ENCODE data around the gene IL16.

Gene IL16

DNA sequence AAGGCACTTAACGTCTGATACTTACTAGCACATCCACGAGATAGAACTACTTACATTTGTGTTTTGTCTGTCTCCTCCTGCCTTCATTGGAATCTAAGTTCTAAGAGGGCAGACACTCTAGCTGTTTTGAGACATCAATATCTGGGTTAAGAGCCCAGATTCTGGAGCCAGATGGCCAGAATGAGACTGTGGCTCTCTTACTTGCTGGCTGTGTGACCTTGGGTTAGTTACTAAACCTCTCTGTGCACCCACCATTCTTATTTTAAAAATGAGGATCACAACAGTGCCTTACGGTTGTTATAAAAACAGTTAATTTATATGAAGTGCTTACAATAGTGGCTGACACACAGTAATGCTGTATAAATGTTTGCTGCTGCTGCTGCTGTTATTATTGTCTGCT lies 119.6 kb downstream of the IL16 start:
- no peaks in the 10 kb centered on the region for H3K9me3 ChIP-seq (ENCODE audit: control insufficient read depth, low read length)
- no peaks in the 10 kb centered on the region for H3K27me3 ChIP-seq (replicated peaks; ENCODE audit: control insufficient read depth, insufficient read depth, low read length, poor library complexity, severe bottlenecking)
- peaks cover 7% of the 10 kb centered on the region for H3K4me1 ChIP-seq (ENCODE audit: control insufficient read depth, insufficient read depth, low read length, poor library complexity, severe bottlenecking)
- DNase-seq, result no peak
- H3K27ac ChIP-seq (ENCODE audit: insufficient read depth, low read length, poor library complexity, severe bottlenecking), result no peak overlapping the region
- H3K4me3 ChIP-seq (ENCODE audit: insufficient read depth, low read depth, low read length, poor library complexity, severe bottlenecking), result no peak overlapping the region
- H3K36me3 ChIP-seq (ENCODE audit: control insufficient read depth, insufficient read depth, low read length), result peaks cover 9% of the 10 kb centered on the region

DNA sequence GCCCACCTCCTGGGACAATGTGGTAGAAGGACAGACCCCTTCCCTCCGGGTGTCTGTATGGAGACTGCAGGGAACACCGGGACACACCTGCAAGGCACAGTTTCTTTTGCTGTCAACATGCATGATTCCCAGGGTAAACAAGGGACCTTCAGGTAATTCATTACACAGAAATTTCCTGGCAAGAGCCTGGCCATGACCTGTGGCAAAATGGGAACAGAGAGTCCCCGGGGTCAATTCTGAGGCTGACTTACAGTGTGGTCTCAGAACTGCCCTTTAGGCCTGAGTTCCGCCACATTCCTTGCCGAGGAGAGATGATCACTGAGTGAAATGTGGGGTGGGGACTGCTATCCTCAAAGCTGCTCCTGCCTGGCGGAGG lies 121.0 kb downstream of the IL16 start:
- H3K4me1 ChIP-seq (ENCODE audit: control insufficient read depth, insufficient read depth, low read length, poor library complexity, severe bottlenecking), result peaks cover 7% of the 10 kb centered on the region
- peaks cover 9% of the 10 kb centered on the region for H3K36me3 ChIP-seq (ENCODE audit: control insufficient read depth, insufficient read depth, low read length)
- no peaks in the 10 kb centered on the region for H3K9me3 ChIP-seq (ENCODE audit: control insufficient read depth, low read length)

DNA sequence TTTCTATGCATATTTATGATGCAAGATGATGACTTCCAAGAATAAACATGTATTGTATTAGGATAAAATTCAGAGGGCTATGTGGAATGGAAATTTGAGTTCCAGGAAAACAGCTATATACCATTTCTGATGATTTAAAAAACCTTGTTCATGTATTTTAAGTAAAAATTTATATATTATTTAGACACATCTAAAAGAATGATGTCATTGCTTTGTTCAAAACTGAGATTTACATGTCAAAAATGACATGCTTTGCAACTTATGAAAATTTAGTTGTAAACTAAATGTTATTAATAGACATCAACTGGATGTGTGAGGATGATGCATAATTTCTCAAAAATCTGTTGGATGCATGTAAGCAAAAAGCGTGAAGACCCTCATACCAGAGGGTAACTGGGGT lies 125.0 kb downstream of the IL16 start:
- no peak overlapping the region for H3K4me3 ChIP-seq (ENCODE audit: insufficient read depth, low read depth, low read length, poor library complexity, severe bottlenecking)
- no peak for DNase-seq
- H3K27ac ChIP-seq (ENCODE audit: insufficient read depth, low read length, poor library complexity, severe bottlenecking), result no peak overlapping the region
- no peaks in the 10 kb centered on the region for H3K9me3 ChIP-seq (ENCODE audit: control insufficient read depth, low read length)
- no peaks in the 10 kb centered on the region for H3K4me1 ChIP-seq (ENCODE audit: control insufficient read depth, insufficient read depth, low read length, poor library complexity, severe bottlenecking)
- peaks cover 9% of the 10 kb centered on the region for H3K36me3 ChIP-seq (ENCODE audit: control insufficient read depth, insufficient read depth, low read length)
- no peaks in the 10 kb centered on the region for H3K27me3 ChIP-seq (replicated peaks; ENCODE audit: control insufficient read depth, insufficient read depth, low read length, poor library complexity, severe bottlenecking)

More for the DNA sequence above, 121.0 kb downstream of the IL16 start:
- no peak for DNase-seq
- Histone ChIP-seq H3K4me3 (ENCODE audit: insufficient read depth, low read depth, low read length, poor library complexity, severe bottlenecking) (no peak overlapping the region), H3K27me3 (replicated peaks; ENCODE audit: control insufficient read depth, insufficient read depth, low read length, poor library complexity, severe bottlenecking) (no peaks in the 10 kb centered on the region), H3K27ac (ENCODE audit: insufficient read depth, low read length, poor library complexity, severe bottlenecking) (no peak overlapping the region)

DNA sequence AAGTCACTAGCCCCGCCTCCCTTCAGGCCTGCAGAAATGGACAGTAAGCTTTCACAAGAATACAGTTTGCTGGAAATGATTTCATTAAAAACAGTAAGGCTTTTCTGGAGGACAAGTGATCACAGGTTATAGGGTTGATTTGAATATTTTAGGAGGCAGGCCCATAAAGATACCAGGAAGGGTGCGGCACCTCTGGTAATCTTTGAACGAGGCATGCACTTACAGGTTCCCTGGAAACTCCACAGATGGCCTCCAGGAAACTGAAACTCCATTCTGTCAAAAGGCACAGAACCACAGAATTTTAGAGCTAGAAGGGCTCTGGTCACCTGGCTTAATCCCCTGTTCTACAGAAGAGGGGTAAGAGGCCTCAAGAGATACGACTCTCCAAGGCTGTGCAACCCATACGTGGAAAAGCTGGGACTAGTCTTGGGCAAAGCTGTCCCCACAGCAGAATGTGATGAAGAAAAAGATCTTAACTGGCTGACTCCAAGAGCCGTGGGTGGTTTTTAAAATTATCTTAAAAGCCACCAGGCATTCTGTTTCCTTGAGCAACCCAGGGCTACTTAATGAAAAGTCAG lies 126.1 kb downstream of the IL16 start:
- Histone ChIP-seq H3K9me3 (ENCODE audit: control insufficient read depth, low read length) (no peaks in the 10 kb centered on the region), H3K4me1 (ENCODE audit: control insufficient read depth, insufficient read depth, low read length, poor library complexity, severe bottlenecking) (no peaks in the 10 kb centered on the region), H3K36me3 (ENCODE audit: control insufficient read depth, insufficient read depth, low read length) (peaks cover 3% of the 10 kb centered on the region), H3K27ac (ENCODE audit: insufficient read depth, low read length, poor library complexity, severe bottlenecking) (no peak overlapping the region), H3K27me3 (replicated peaks; ENCODE audit: control insufficient read depth, insufficient read depth, low read length, poor library complexity, severe bottlenecking) (no peaks in the 10 kb centered on the region), H3K4me3 (ENCODE audit: insufficient read depth, low read depth, low read length, poor library complexity, severe bottlenecking) (no peak overlapping the region)
- DNase-seq, result no peak

DNA sequence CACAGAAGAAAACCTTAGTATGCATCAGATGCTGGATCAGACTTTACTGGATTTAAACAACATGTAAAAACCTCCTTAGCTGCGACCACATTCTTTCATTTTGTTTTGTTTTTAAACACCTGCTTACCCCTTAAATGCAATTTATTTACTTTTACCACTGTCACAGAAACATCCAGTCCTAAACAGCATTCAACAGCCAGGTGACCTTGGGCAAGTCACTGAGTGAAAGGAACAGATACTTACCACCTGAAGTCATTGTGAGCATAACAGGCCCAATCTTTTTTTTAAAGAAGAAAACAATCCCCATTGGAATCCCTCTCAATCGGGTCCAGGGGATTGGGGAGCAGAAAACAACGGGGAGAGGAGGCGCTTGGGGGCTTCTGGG lies 126.9 kb downstream of the IL16 start:
- no peaks in the 10 kb centered on the region for H3K36me3 ChIP-seq (ENCODE audit: control insufficient read depth, insufficient read depth, low read length)
- peak overlapping the region; percentile 56 for H3K27ac ChIP-seq (ENCODE audit: insufficient read depth, low read length, poor library complexity, severe bottlenecking)
- no peaks in the 10 kb centered on the region for H3K9me3 ChIP-seq (ENCODE audit: control insufficient read depth, low read length)
- H3K27me3 ChIP-seq (replicated peaks; ENCODE audit: control insufficient read depth, insufficient read depth, low read length, poor library complexity, severe bottlenecking), result no peaks in the 10 kb centered on the region
- H3K4me1 ChIP-seq (ENCODE audit: control insufficient read depth, insufficient read depth, low read length, poor library complexity, severe bottlenecking), result no peaks in the 10 kb centered on the region
- peak overlapping the region; percentile 74 for H3K4me3 ChIP-seq (ENCODE audit: insufficient read depth, low read depth, low read length, poor library complexity, severe bottlenecking)
- no peak for DNase-seq

DNA sequence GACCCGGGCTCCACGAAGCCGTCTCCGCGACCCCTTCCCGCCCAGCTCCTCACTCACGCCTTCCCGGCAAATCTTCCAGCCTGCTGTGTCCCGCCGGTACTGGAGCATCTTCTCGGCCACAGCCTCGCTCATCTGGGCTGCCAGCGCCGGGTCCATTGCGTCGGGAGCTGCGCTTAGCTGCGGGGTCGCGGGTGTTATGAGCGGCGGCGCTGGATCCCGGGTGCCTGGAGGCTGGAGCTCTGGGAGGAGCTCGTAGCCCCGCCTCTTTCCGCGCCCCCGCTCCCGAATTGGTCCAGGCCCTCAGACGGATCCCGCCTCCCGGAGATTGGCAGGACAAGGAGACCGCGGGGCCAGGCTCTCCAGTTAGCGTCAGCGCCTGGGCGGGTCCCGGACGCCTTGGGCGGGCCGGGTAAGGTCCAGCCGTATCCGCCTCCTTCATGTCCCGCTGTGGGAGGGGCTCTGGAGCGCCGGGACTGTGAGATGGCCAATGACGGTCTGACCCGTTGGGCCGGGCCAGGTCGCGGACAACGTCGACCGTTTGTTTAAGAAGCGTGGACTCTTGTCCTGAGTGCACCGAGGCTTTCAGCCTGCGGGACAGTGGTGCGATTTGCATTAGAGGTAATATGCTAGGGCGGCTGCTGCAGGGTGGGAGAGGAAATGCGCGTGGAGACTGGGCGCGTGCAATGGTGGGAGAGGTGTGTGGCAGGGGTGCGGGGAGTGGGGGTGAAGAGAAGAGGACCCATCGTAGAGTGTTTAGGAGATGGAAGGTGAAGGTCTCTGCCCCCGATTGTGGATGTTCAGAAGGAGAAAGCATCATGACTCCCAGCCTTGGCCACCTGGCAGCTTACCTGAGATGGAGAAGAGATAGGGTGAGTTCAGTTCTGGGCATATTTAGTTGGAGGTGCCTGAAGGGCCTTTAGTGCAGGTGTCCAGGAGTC lies 127.5 kb downstream of the IL16 start, which contains the start of gene STARD5:
TSS of gene STARD5 (minus strand) at position 198 of the 938 bp plus-strand sequence. CDS start at position 156, 42 bp downstream.
- Histone ChIP-seq H3K27me3 (replicated peaks; ENCODE audit: control insufficient read depth, insufficient read depth, low read length, poor library complexity, severe bottlenecking) (no peaks in the 10 kb centered on the region), H3K4me3 (ENCODE audit: insufficient read depth, low read depth, low read length, poor library complexity, severe bottlenecking) (peak within 1 kb of the TSS; percentile 74)

DNA sequence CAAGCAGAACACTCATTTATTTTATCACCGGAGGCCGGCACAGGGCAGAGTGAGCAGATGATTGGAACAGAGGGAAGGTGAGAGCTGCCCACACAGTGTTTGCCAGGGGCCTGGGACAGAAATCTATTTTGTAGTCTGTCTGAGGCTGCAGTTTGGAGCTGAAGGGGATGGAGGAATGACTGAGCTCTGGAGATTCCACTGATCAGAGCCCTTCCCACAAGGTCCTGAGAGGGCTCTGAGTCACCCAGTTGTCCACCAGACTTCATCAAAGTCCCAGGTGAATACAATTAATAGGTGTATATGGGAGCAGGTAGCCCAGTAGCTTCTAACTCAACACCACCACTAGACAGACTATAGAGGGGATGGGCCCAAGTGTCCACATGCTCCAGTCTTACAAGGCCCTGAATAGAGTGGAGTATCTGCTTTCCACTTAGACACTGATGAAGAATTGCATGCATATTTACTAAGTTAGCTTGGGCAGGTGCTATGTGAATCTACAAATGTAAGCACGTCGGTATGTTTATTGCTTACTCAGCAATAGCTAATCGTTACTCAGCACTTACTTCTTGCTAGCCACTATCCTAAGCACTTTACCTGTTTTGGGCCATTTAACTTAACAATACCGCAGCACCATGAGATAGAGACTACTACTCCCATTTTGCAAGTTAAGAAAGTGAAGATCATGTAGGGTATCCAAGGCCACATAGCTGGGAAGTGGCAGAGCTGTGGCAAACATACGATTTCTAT lies 130.0 kb downstream of the IL16 start:
- H3K4me1 ChIP-seq (ENCODE audit: control insufficient read depth, insufficient read depth, low read length, poor library complexity, severe bottlenecking), result no peaks in the 10 kb centered on the region

More for the DNA sequence above, 127.5 kb downstream of the IL16 start, which contains the start of gene STARD5:
- H3K36me3 ChIP-seq (ENCODE audit: control insufficient read depth, insufficient read depth, low read length), result no peaks in the 10 kb centered on the region
- H3K27ac ChIP-seq (ENCODE audit: insufficient read depth, low read length, poor library complexity, severe bottlenecking), result peak within 1 kb of the TSS; percentile 56
- peak; percentile 89 to 94 (median 91) for DNase-seq
- H3K9me3 ChIP-seq (ENCODE audit: control insufficient read depth, low read length), result no peaks in the 10 kb centered on the region
- no peaks in the 10 kb centered on the region for H3K4me1 ChIP-seq (ENCODE audit: control insufficient read depth, insufficient read depth, low read length, poor library complexity, severe bottlenecking)

DNA sequence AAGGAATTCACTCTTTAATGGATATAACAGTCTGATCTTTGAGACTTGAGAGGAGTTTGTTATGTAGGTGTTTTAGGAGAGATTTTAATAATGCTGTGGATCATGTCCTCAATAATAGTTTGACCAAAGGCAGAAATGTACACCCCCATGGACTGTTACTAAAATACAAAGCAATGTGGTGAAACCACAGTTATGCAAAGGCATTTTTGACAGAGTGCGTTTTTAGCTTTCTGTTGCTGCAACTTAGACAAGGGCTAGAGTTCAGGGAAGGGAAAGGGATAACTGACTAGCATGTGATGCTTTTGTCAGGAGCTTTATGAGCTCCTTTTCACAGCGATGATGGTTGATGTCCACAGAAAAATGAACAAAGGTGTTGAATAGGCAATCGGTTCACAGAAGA lies 130.8 kb downstream of the IL16 start:
- no peaks in the 10 kb centered on the region for H3K27me3 ChIP-seq (replicated peaks; ENCODE audit: control insufficient read depth, insufficient read depth, low read length, poor library complexity, severe bottlenecking)
- DNase-seq, result no peak
- H3K36me3 ChIP-seq (ENCODE audit: control insufficient read depth, insufficient read depth, low read length), result no peaks in the 10 kb centered on the region
- H3K4me1 ChIP-seq (ENCODE audit: control insufficient read depth, insufficient read depth, low read length, poor library complexity, severe bottlenecking), result no peaks in the 10 kb centered on the region
- H3K9me3 ChIP-seq (ENCODE audit: control insufficient read depth, low read length), result no peaks in the 10 kb centered on the region
- H3K4me3 ChIP-seq (ENCODE audit: insufficient read depth, low read depth, low read length, poor library complexity, severe bottlenecking), result no peak overlapping the region
- H3K27ac ChIP-seq (ENCODE audit: insufficient read depth, low read length, poor library complexity, severe bottlenecking), result no peak overlapping the region

More for the DNA sequence above, 130.0 kb downstream of the IL16 start:
- no peaks in the 10 kb centered on the region for H3K36me3 ChIP-seq (ENCODE audit: control insufficient read depth, insufficient read depth, low read length)
- DNase-seq, result no peak
- no peak overlapping the region for H3K4me3 ChIP-seq (ENCODE audit: insufficient read depth, low read depth, low read length, poor library complexity, severe bottlenecking)
- H3K9me3 ChIP-seq (ENCODE audit: control insufficient read depth, low read length), result no peaks in the 10 kb centered on the region
- no peak overlapping the region for H3K27ac ChIP-seq (ENCODE audit: insufficient read depth, low read length, poor library complexity, severe bottlenecking)
- H3K27me3 ChIP-seq (replicated peaks; ENCODE audit: control insufficient read depth, insufficient read depth, low read length, poor library complexity, severe bottlenecking), result no peaks in the 10 kb centered on the region

DNA sequence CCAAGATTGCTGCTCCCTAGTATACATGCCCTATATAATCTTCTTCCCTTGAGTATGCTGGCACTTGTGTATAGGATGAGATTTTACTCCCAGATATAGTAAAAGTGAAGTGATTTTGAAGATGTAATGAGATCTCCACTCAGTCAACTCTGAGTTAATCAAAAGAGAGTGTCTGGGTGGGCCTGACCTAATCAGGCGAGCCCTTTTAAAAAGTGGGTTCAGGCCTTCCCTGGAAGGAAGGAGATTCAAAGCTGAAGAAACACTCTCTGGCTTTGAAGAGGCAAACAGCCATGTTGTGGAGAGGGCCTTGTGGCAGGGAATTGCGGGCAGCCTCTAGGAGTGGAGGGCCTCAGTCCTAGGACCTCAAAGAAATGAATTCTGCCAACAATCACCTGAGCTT lies 132.8 kb downstream of the IL16 start:
- H3K36me3 ChIP-seq (ENCODE audit: control insufficient read depth, insufficient read depth, low read length), result no peaks in the 10 kb centered on the region
- no peaks in the 10 kb centered on the region for H3K4me1 ChIP-seq (ENCODE audit: control insufficient read depth, insufficient read depth, low read length, poor library complexity, severe bottlenecking)
- H3K9me3 ChIP-seq (ENCODE audit: control insufficient read depth, low read length), result no peaks in the 10 kb centered on the region
- H3K4me3 ChIP-seq (ENCODE audit: insufficient read depth, low read depth, low read length, poor library complexity, severe bottlenecking), result no peak overlapping the region
- no peaks in the 10 kb centered on the region for H3K27me3 ChIP-seq (replicated peaks; ENCODE audit: control insufficient read depth, insufficient read depth, low read length, poor library complexity, severe bottlenecking)
- no peak overlapping the region for H3K27ac ChIP-seq (ENCODE audit: insufficient read depth, low read length, poor library complexity, severe bottlenecking)
- DNase-seq, result no peak

All from effector memory CD4-positive, alpha-beta T cell (primary cell).